Liver (tissue), 9 donors: ENCODE data around the gene CYB5RL. TPM values are rescaled to one million over a fixed set of nuclear protein-coding genes. Genes with fewer than 3 reads are reported as not detected.

Experiments
- DNase-seq: peaks from one replicate; pipeline ENCODE4 v3.0.0-alpha.2; 2017; ENCODE audit warnings: low spot score
- H3K27ac ChIP-seq, 2 donors: one replicate each; pipeline ENCODE4 v1.7.0; 2013; ENCODE audit warnings: inconsistent platforms in 2 of 2, low read length in 2 of 2, control low read depth in 1 of 2, low read depth in 1 of 2, mild to moderate bottlenecking in 1 of 2
- H3K27me3 ChIP-seq, 4 donors: one replicate each; pipeline versions ENCODE4 v1.6.1 to v1.7.0; 2013; ENCODE audit warnings: low read length in 3 of 4, inconsistent platforms in 1 of 4, mild to moderate bottlenecking in 1 of 4, moderate library complexity in 1 of 4; ENCODE audit not compliant: control insufficient read depth in 4 of 4, insufficient read depth in 4 of 4
- H3K36me3 ChIP-seq, 4 donors: one replicate each; pipeline versions ENCODE4 v1.6.1 to v1.7.0; 2013; ENCODE audit warnings: low read length in 3 of 4, mild to moderate bottlenecking in 3 of 4, low read depth in 1 of 4, moderate library complexity in 1 of 4; ENCODE audit not compliant: control insufficient read depth in 4 of 4, insufficient read depth in 3 of 4
- H3K4me1 ChIP-seq, 4 donors: one replicate each; pipeline versions ENCODE4 v1.6.1 to v1.7.0; 2013; ENCODE audit warnings: low read length in 3 of 4, mild to moderate bottlenecking in 3 of 4, moderate library complexity in 1 of 4; ENCODE audit not compliant: control insufficient read depth in 4 of 4, insufficient read depth in 4 of 4
- H3K4me3 ChIP-seq, 3 donors: one replicate each; pipeline versions ENCODE4 v1.6.1 to v1.7.0; 2013; ENCODE audit warnings: low read length in 3 of 3, control low read depth in 1 of 3, low read depth in 1 of 3, mild to moderate bottlenecking in 1 of 3
- H3K9ac ChIP-seq, 2 donors: one replicate each; pipeline ENCODE4 v1.7.0; 2013; ENCODE audit warnings: low read length in 2 of 2, mild to moderate bottlenecking in 2 of 2, moderate library complexity in 2 of 2, control low read depth in 1 of 2, low read depth in 1 of 2
- H3K9me3 ChIP-seq, 4 donors: one replicate each; pipeline versions ENCODE4 v1.6.1 to v1.7.0; 2013; ENCODE audit warnings: low read length in 3 of 4; ENCODE audit not compliant: control insufficient read depth in 4 of 4
- ATF3 ChIP-seq: IDR thresholded peaks from 2 replicates; pipeline ENCODE4 v1.6.1; 2016; ENCODE audit warnings: antibody characterized with exemption
- CTCF ChIP-seq: fragments of 150-350 bp; IDR thresholded peaks from 2 replicates; pipeline ENCODE4 v1.5.1; 2017; ENCODE audit warnings: improper control_type of control experiment, low read depth, low read length; ENCODE audit not compliant: missing input control
- EGR1 ChIP-seq, 2 donors: IDR thresholded peaks; 2 replicates each; pipeline ENCODE4 v1.6.1; 2016 to 2018; ENCODE audit warnings: antibody characterized with exemption in 2 of 2, low read depth in 2 of 2
- FOXA1 ChIP-seq: IDR thresholded peaks from 2 replicates; pipeline ENCODE4 v1.6.1; 2016; ENCODE audit warnings: antibody characterized with exemption
- FOXA2 ChIP-seq: IDR thresholded peaks from 2 replicates; pipeline ENCODE4 v1.6.1; 2016; ENCODE audit warnings: antibody characterized with exemption
- GABPA ChIP-seq, 2 donors: IDR thresholded peaks in 1 of 2; conservative IDR thresholded peaks in 1 of 2; 2 replicates each; pipeline ENCODE4 v1.6.1; 2016; ENCODE audit warnings: antibody characterized with exemption in 2 of 2, mild to moderate bottlenecking in 1 of 2, moderate library complexity in 1 of 2
- HNF4A ChIP-seq, 2 donors: conservative IDR thresholded peaks; 2 replicates each; pipeline ENCODE4 v1.6.1; 2016; ENCODE audit warnings: antibody characterized with exemption in 2 of 2, mild to moderate bottlenecking in 2 of 2
- HNF4G ChIP-seq: IDR thresholded peaks from 2 replicates; pipeline ENCODE4 v1.6.1; 2016; ENCODE audit warnings: antibody characterized with exemption
- JUND ChIP-seq, 2 donors: IDR thresholded peaks; 2 replicates each; pipeline ENCODE4 v1.6.1; 2016; ENCODE audit warnings: antibody characterized with exemption in 2 of 2
- MAX ChIP-seq: IDR thresholded peaks from 2 replicates; pipeline ENCODE4 v1.6.1; 2016; ENCODE audit warnings: antibody characterized with exemption
- NR2F2 ChIP-seq: IDR thresholded peaks from 2 replicates; pipeline ENCODE4 v1.6.1; 2016; ENCODE audit warnings: antibody characterized with exemption
- RAD21 ChIP-seq, 2 donors: IDR thresholded peaks; 2 replicates each; pipeline ENCODE4 v1.6.1; 2016; ENCODE audit warnings: antibody characterized with exemption in 2 of 2, mild to moderate bottlenecking in 2 of 2
- REST ChIP-seq: IDR thresholded peaks from 2 replicates; pipeline ENCODE4 v1.6.1; 2016; ENCODE audit warnings: antibody characterized with exemption, mild to moderate bottlenecking
- RXRA ChIP-seq, 2 donors: IDR thresholded peaks; 2 replicates each; pipeline ENCODE4 v1.6.1; 2017 to 2018; ENCODE audit warnings: antibody characterized with exemption in 2 of 2, mild to moderate bottlenecking in 1 of 2
- SP1 ChIP-seq: IDR thresholded peaks from 2 replicates; pipeline ENCODE4 v1.6.1; 2018; ENCODE audit warnings: antibody characterized with exemption, mild to moderate bottlenecking
- TAF1 ChIP-seq: conservative IDR thresholded peaks from 2 replicates; pipeline ENCODE4 v1.6.1; 2016; ENCODE audit warnings: antibody characterized with exemption, mild to moderate bottlenecking
- YY1 ChIP-seq: IDR thresholded peaks from 2 replicates; pipeline ENCODE4 v1.6.1; 2016; ENCODE audit warnings: antibody characterized with exemption, mild to moderate bottlenecking
- ZBTB33 ChIP-seq: IDR thresholded peaks from 2 replicates; pipeline ENCODE4 v1.6.1; 2016; ENCODE audit warnings: antibody characterized with exemption
- WGBS: extraction: QIAGEN DNeasy Blood & Tissue Kit; methylation state at CpG from one replicate; pipeline ENCODE4 v1.1.7; 2013; 5-methylcytosine and 5-hydroxymethylcytosine counted together
- polyA plus RNA-seq, 2 donors: library from polyadenylated mRNA; stranded (reverse) in 1 of 2; unstranded in 1 of 2; fragments of 200-250 nt in 1 of 2; fragments of >200 nt in 1 of 2; fragmentation: Nextera tagmentation in 1 of 2; extraction: Ambion mirVana in 1 of 2; gene quantifications; one replicate each; pipeline versions ENCODE4 v1.2.1 to v1.2.3, GENCODE V29; 2013 to 2015
- total RNA-seq, 2 donors: library from RNA; depleted of rRNA; stranded (reverse); fragments of >200 nt; gene quantifications; one replicate each; pipeline ENCODE4 v1.2.3, GENCODE V29; 2014
- donor health status: healthy.
- donor health status: healthy.
- donor health status: healthy.
- donor health status: healthy.
- donor health status: healthy.

CYB5RL gene
- total and polyA plus RNA-seq, 4 donors, result 1.5 to 4.5 (median 2.5) TPM

GRCh38 chr1:54159733-54160316 is 40.0 kb downstream of the CYB5RL start:
- Histone ChIP-seq H3K4me3 (no peak overlapping the region), H3K36me3 (no peaks in the 10 kb centered on the region), H3K9ac (no peak overlapping the region), H3K9me3 (no peaks in the 10 kb centered on the region), H3K27ac (no peak overlapping the region), H3K27me3 (no peaks in the 10 kb centered on the region), H3K4me1 (no peaks in the 10 kb centered on the region)
- TF ChIP-seq YY1, result no peak
- no peak for TF ChIP-seq ZBTB33
- TF ChIP-seq JUND (IDR thresholded peaks at IDR 0.05), result no peak
- WGBS, result 78% methylated on average over 4 of the region's 4 CpGs
- DNase-seq, result no peak

- H3K27ac ChIP-seq, result no peak overlapping the region
- TF ChIP-seq RXRA (IDR thresholded peaks at IDR 0.05) (no peak), TAF1 (no peak), NR2F2 (no peak), HNF4G (no peak), HNF4A (conservative IDR thresholded peaks at IDR 0.05) (no peak), FOXA2 (no peak), RAD21 (IDR thresholded peaks at IDR 0.05) (no peak), REST (no peak)
- no peaks in the 10 kb centered on the region for H3K36me3 ChIP-seq
- no peaks in the 10 kb centered on the region for H3K9me3 ChIP-seq
- DNase-seq, result no peak
- H3K27me3 ChIP-seq, result no peaks in the 10 kb centered on the region
- H3K9ac ChIP-seq, result no peak overlapping the region
- whole genome bisulfite sequencing, result 86% methylated on average over 3 of the region's 3 CpGs
- H3K4me3 ChIP-seq, result no peak overlapping the region
- peaks cover 4 to 9% (median 7%) of the 10 kb centered on the region in 4 donors for H3K4me1 ChIP-seq
Observed at GRCh38 chr1:54158071-54158470, 41.8 kb downstream of the CYB5RL start.

GRCh38 chr1:54157401-54157800 is 42.4 kb downstream of the CYB5RL start:
- H3K36me3 ChIP-seq, result no peaks in the 10 kb centered on the region
- no peaks in the 10 kb centered on the region for H3K9me3 ChIP-seq
- no peak overlapping the region for H3K9ac ChIP-seq
- peaks cover 4 to 9% (median 7%) of the 10 kb centered on the region in 4 donors for H3K4me1 ChIP-seq
- WGBS, result 84% methylated on average over 6 of the region's 6 CpGs
- H3K27me3 ChIP-seq, result no peaks in the 10 kb centered on the region
- H3K4me3 ChIP-seq, result no peak overlapping the region
- H3K27ac ChIP-seq, result no peak overlapping the region
- no peak for DNase-seq
- TF ChIP-seq CTCF (no peak), RAD21 (IDR thresholded peaks at IDR 0.05) (no peak), HNF4G (no peak), MAX (no peak), EGR1 (IDR thresholded peaks at IDR 0.05; ENCODE audit: low read depth in 2 of 2) (no peak), RXRA (IDR thresholded peaks at IDR 0.05) (no peak), HNF4A (conservative IDR thresholded peaks at IDR 0.05) (no peak), FOXA1 (no peak), ATF3 (no peak), JUND (IDR thresholded peaks at IDR 0.05) (no peak), TAF1 (no peak), ZBTB33 (no peak), GABPA (IDR thresholded peaks at IDR 0.05 in 1 of 2, conservative IDR thresholded peaks at IDR 0.05 in 1 of 2) (no peak), FOXA2 (no peak), SP1 (no peak), YY1 (no peak)
